SU-DHL-6 (cell line): Measurements from ENCODE around the gene BAIAP2L1.

Experiments used
- H2AFZ ChIP-seq: fragments of 200-600 bp; sonication (generic); 2 replicates; pipeline ENCODE4 v1.6.1; 2014; ENCODE audit warnings: low read depth, mild to moderate bottlenecking, moderate library complexity, mixed read lengths, antibody characterized with exemption, low read length; ENCODE audit not compliant: severe bottlenecking
- H3F3A ChIP-seq: fragments of 200-600 bp; shearing (Covaris generic); 2 replicates; pipeline ENCODE4 v1.6.0; 2016; ENCODE audit warnings: antibody characterized with exemption, mild to moderate bottlenecking; ENCODE audit not compliant: insufficient read depth
- H3K27ac ChIP-seq: fragments of 200-600 bp; sonication (generic); 2 replicates; pipeline ENCODE4 v1.5.1; 2016; ENCODE audit warnings: low read depth, mild to moderate bottlenecking, low read length, moderate library complexity, mixed read lengths
- H3K27me3 ChIP-seq: fragments of 200-600 bp; sonication (generic), shearing (Covaris generic); 2 replicates; pipeline ENCODE4 v1.6.0; 2014; ENCODE audit warnings: mild to moderate bottlenecking, low read length
- H3K36me3 ChIP-seq: fragments of 200-600 bp; sonication (generic); 2 replicates; pipeline ENCODE4 v1.6.1; 2014; ENCODE audit warnings: mild to moderate bottlenecking, low read length, mixed read lengths
- H3K4me2 ChIP-seq: fragments of 300-600, 200-600 bp; shearing (Covaris generic), sonication (generic); 2 replicates; pipeline ENCODE4 v1.6.0; 2014; ENCODE audit warnings: low read length, low read depth, mild to moderate bottlenecking; ENCODE audit not compliant: poor library complexity, severe bottlenecking
- H3K4me3 ChIP-seq: fragments of 200-600 bp; sonication (generic); 2 replicates; pipeline ENCODE4 v1.5.1; 2014; ENCODE audit warnings: antibody characterized with exemption, low read length, mild to moderate bottlenecking, mixed read lengths; ENCODE audit not compliant: insufficient read depth, poor library complexity, severe bottlenecking
- H3K79me2 ChIP-seq: fragments of 200-600 bp; sonication (generic); 2 replicates; pipeline ENCODE4 v1.6.1; 2014; ENCODE audit warnings: mild to moderate bottlenecking, low read length, moderate library complexity; ENCODE audit not compliant: insufficient read depth
- H3K9ac ChIP-seq: fragments of 200-600 bp; sonication (generic); 2 replicates; pipeline ENCODE4 v1.7.0; 2014; ENCODE audit warnings: mild to moderate bottlenecking, low read length
- H3K9me2 ChIP-seq: fragments of 200-600 bp; sonication (generic); replicated peaks from 2 replicates; pipeline ENCODE4 v1.6.1; 2014; ENCODE audit warnings: low read length; ENCODE audit not compliant: insufficient read depth
- H3K9me3 ChIP-seq: fragments of 200-600 bp; sonication (generic); 2 replicates; pipeline ENCODE4 v1.6.1; 2014; ENCODE audit warnings: low read length, mixed read lengths; ENCODE audit not compliant: insufficient read depth
- H4K20me1 ChIP-seq: fragments of 200-600 bp; sonication (generic); 2 replicates; pipeline ENCODE4 v1.6.1; 2014; ENCODE audit warnings: low read depth, mild to moderate bottlenecking, antibody characterized with exemption, low read length, moderate library complexity, mixed read lengths
- CTCF ChIP-seq: fragments of 200-600 bp; sonication (generic); IDR thresholded peaks from one replicate; pipeline ENCODE4 v1.5.1; 2017; ENCODE audit warnings: antibody characterized with exemption, mild to moderate bottlenecking, low read length, moderate library complexity; ENCODE audit not compliant: insufficient read depth, poor library complexity, severe bottlenecking
- EZH2phosphoT487 ChIP-seq: fragments of 200-600 bp; sonication (generic), shearing (Covaris generic); conservative IDR thresholded peaks from 2 replicates; pipeline ENCODE4 v1.6.1; 2018; ENCODE audit warnings: mild to moderate bottlenecking, antibody characterized with exemption, low read length, moderate library complexity, mixed read lengths

Gene BAIAP2L1

GRCh38 chr7:98396768-98397167 is 4.1 kb downstream of the BAIAP2L1 start:
- no peaks in the 10 kb centered on the region for H3K36me3 ChIP-seq
- H3K4me3 ChIP-seq: no peak overlapping the region
- no peak overlapping the region for H3K4me2 ChIP-seq
- no peaks in the 10 kb centered on the region for H3K9me3 ChIP-seq
- H3K9ac ChIP-seq: no peak overlapping the region
- H4K20me1 ChIP-seq: no peaks in the 10 kb centered on the region
- no peaks in the 10 kb centered on the region for H3K79me2 ChIP-seq
- H3F3A ChIP-seq: no peaks in the 10 kb centered on the region
- no peaks in the 10 kb centered on the region for H3K9me2 ChIP-seq
- no peak overlapping the region for H3K27ac ChIP-seq
- no peak overlapping the region for H2AFZ ChIP-seq
- TF ChIP-seq EZH2phosphoT487 (no peak), CTCF (no peak)
- no peaks in the 10 kb centered on the region for H3K27me3 ChIP-seq

- no peak overlapping the region for H2AFZ ChIP-seq
- H3F3A ChIP-seq: no peaks in the 10 kb centered on the region
- H3K9ac ChIP-seq: no peak overlapping the region
- no peak overlapping the region for H3K4me3 ChIP-seq
- no peak overlapping the region for H3K4me2 ChIP-seq
- no peak for TF ChIP-seq CTCF
- no peaks in the 10 kb centered on the region for H3K9me2 ChIP-seq
- no peaks in the 10 kb centered on the region for H3K36me3 ChIP-seq
- 0 out of 2 replicates have a peak, but pooled peaks cover 3% of the 10 kb centered on the region for H3K27me3 ChIP-seq
- no peaks in the 10 kb centered on the region for H3K79me2 ChIP-seq
- no peaks in the 10 kb centered on the region for H4K20me1 ChIP-seq
- H3K27ac ChIP-seq: no peak overlapping the region
- no peaks in the 10 kb centered on the region for H3K9me3 ChIP-seq
Measured at GRCh38 chr7:98395951-98396350, 4.9 kb downstream of the BAIAP2L1 start.

GRCh38 chr7:98395481-98395880 is 5.4 kb downstream of the BAIAP2L1 start:
- TF ChIP-seq CTCF: no peak
- no peak for TF ChIP-seq EZH2phosphoT487
- Histone ChIP-seq H3K27ac (no peak overlapping the region), H3K9ac (no peak overlapping the region), H4K20me1 (no peaks in the 10 kb centered on the region), H3K79me2 (no peaks in the 10 kb centered on the region), H3K27me3 (0 out of 2 replicates have a peak, but pooled peaks cover 3% of the 10 kb centered on the region), H3K36me3 (no peaks in the 10 kb centered on the region), H3K4me3 (no peak overlapping the region), H3F3A (no peaks in the 10 kb centered on the region), H3K4me2 (no peak overlapping the region), H3K9me2 (no peaks in the 10 kb centered on the region), H2AFZ (no peak overlapping the region), H3K9me3 (no peaks in the 10 kb centered on the region)

GRCh38 chr7:98394377-98394836 is 6.5 kb downstream of the BAIAP2L1 start:
- no peaks in the 10 kb centered on the region for H4K20me1 ChIP-seq
- no peak overlapping the region for H3K9ac ChIP-seq
- no peaks in the 10 kb centered on the region for H3F3A ChIP-seq
- no peak overlapping the region for H3K27ac ChIP-seq
- H3K36me3 ChIP-seq: no peaks in the 10 kb centered on the region
- H3K27me3 ChIP-seq: 0 out of 2 replicates have a peak, but pooled peaks cover 3% of the 10 kb centered on the region
- no peak overlapping the region for H3K4me2 ChIP-seq
- H3K9me2 ChIP-seq: no peaks in the 10 kb centered on the region
- H2AFZ ChIP-seq: no peak overlapping the region
- H3K79me2 ChIP-seq: no peaks in the 10 kb centered on the region
- no peak overlapping the region for H3K4me3 ChIP-seq
- TF ChIP-seq CTCF (no peak), EZH2phosphoT487 (no peak)
- no peaks in the 10 kb centered on the region for H3K9me3 ChIP-seq
